Middle frontal gyrus (tissue), 1 donor: ENCODE measurements around the gene IDH3G.

ENCODE experiments used
- DNase-seq: peaks from one replicate; pipeline ENCODE4 v3.0.0-alpha.2; 2015; ENCODE audit warnings: low spot score; ENCODE audit errors: extremely low spot score

IDH3G gene

DNA sequence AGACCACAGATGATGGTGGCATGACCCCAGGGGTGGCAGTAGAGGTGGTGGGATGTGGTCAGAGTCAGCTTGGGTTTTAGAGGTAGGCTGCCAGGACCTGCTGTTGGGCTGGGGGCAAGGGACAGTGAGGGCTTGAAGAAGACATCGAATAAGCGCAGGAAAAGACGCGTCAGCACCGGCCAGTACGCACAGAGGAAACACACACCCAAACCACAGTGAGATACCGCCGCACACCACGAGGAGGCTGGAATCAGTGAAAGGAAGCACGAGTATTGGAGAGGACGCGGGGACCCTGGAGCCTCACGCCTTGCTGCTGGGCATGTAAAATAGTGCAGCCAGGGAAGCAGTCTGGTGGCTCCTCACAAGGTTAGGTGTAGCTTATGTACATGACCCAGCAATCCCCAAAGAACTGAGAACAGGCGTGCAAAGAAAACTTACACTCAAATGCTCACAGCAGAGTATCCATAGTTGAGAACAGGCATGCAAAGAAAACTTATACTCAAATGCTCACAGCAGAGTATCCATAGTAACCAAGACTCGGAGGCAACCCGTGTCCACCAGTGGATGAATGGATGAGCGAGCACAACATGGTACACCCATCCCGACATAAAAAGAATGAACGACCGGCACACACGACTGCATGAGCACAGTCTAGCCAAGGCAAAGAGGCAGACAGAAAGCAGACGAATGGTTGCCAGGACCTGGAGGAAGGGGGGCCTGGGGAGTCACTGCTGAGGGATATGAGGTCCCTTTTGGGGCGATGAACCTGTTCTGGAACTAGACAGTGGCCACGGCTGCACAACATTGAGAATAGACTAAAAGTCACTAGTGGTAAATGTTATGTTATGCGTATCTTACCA lies 22.9 kb upstream of the IDH3G start:
- no peak for DNase-seq

- DNase-seq, result no peak
Measured at GRCh38 chrX:153814591-153815315, 20.6 kb upstream of the IDH3G start.

GRCh38 chrX:153813161-153813560 lies 19.0 kb upstream of the IDH3G start:
- DNase-seq, result no peak

GRCh38 chrX:153812220-153812619 lies 18.0 kb upstream of the IDH3G start:
- DNase-seq, result no peak

- no peak for DNase-seq
Measured at GRCh38 chrX:153807976-153808375, 13.8 kb upstream of the IDH3G start.

DNA sequence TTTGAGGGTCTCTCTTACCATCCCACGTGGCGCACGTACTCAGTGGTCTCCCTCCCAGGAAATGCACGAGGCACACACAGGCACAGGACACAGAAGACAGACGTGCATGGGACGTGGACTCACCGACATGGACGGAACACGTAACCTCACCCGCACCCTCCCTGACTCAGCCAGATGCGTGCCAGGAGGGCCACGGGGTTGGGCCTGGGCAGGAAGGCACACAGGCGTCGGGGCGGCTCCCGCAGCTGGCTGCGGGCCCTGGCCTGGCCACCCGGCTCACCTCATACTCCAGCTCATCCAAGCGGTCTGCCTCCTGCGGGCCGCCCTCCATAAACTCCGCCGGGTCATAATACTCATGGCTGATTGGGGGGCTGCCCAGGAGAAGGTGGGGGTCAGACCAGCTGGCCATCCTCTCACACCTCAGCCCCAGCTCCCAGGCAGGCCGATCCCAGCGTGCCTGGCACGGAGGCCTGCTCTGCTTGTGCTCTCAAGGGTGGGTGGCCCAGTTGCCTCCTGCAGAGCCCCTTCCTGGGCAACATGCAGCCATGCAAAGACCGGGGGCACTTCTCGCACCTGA lies 12.9 kb upstream of the IDH3G start:
- no peak for DNase-seq

GRCh38 chrX:153805436-153805835 lies 11.3 kb upstream of the IDH3G start:
- no peak for DNase-seq

DNA sequence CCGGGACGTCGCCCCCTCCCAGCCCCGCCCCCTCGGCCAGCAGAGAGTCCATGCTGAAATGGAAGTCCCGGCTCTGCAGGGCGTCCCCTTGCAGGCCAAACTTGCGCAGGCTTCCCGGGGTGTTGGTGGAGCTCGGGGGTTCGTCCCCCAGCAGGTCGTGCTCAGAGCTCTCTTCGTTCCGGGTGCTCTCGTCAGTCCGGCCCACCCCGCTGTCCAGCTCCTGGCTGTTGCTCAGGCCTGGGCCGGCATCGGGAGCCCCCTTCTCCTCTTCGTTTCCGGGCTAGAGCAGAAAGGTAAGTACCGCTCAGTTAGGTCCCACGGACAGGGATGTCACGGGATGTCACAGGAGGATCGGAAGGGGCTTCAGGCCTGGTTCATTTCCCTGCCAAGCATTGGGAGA lies 10.4 kb upstream of the IDH3G start:
- no peak for DNase-seq

DNA sequence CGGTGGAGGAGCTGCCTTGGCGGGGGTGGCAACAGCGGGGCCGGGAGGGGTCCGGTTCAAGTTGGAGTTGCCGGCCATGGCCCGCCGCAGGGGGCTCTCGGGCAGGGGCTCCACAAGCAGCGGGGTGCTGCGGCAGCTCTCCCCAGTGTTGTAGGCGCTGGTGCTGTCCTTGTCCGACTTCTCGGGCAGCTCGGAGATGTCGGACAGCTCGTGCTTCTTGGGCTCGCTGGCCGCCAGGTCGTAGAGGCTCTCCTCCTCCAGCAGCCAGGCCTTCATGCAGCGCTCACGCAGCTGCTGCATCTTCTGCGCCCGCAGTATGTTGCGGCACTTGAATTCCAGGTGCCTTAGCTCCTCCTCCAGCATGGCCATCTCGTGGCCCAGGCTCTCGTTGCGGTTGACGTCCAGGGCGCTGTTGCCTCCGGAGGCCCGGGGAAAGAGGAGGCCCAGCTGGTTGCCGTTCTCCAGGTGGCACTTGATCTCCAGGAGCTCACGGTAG lies 10.0 kb upstream of the IDH3G start:
- no peak for DNase-seq

DNA sequence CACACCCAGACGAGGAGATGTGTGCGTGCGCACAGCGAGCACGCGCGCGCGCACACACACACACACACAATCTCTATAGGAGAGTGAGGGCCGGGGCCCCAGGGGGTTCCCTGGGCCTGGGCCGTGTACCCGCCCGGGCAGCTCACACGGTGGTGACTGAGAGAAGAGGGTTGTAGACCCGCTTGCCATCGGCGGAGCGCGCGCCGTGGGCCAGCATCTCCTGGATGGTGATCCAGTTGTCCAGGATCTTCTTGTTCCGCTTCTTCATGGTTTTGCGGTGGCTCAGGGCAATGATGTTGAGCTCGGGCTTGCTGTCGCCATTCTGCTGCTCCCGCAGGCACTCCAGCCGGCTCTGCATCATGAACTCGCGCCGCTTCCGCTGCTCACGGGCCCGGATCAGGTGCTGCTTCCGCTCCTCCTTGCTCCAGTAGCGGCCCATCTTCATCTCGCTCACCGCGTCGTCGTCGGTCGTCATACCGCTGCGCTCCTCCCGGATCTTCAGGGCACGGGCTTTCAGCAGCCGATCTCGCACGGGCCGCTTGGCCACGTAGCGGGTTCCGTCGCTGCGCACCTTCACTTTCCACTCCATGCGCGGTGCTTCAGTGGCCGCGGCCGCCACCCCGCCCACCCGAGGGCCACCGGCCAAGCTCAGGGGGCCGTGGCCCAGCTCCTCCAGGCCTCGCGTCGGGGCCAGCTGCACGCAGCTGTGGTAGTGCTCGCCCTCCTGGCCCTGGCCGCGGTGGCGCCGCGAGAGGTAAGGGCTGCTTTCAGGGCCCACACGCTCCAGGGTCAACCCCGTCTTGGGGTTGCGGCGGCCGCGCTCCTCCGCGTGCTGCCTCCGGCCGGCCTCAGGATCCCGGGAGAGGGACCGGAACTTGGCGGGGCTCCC lies 9.3 kb upstream of the IDH3G start:
- DNase-seq, result no peak

DNA sequence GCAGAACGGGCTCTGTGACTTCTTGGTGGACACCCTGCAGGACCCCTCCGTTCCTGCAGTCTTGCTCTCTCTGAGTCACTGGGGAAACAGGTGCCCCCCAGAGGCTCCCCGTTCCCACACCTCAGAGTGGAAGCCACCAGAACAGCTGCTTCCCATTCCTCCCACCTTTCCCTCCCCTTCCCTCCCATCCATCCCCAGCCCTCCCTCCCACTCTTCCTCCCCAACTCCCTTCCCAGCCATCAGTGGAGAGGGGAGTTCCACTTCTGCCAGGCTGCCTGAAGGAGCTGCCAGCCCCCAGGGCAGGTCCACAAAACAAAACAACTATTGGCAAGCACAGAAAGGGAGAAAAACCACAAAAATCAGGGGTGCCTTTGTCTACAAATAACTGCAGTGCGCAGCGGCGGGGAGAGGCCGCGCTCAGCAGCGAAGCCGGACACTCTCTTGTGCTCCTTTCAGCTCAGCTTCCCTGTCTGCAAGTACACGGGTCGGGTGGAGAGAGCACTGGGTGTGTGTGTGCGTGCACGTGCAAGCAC lies 8.4 kb upstream of the IDH3G start:
- no peak for DNase-seq

GRCh38 chrX:153801669-153802068 lies 7.5 kb upstream of the IDH3G start:
- no peak for DNase-seq

DNA sequence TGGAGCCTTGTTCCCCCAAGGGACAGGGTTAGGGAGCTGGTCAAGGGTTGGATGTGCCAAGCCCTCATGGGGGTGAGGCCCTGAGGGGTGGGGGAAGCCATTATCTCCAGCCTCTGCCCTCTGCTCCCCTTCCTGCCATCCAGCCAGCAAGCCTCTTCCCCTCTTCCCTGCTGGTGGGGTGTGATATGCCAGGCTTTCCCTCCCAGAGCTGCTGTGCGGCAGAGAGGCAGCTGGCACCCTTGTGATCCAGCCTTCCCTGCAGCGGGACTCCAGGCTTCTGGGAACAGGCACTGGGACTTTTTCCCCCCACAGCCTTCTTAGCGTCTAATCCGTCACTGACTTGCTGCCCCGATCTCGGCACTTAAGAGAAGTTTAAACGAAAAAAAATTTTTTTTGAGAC lies 6.6 kb upstream of the IDH3G start:
- no peak for DNase-seq

- no peak for DNase-seq
Measured at GRCh38 chrX:153800177-153800722, 6.1 kb upstream of the IDH3G start.

DNA sequence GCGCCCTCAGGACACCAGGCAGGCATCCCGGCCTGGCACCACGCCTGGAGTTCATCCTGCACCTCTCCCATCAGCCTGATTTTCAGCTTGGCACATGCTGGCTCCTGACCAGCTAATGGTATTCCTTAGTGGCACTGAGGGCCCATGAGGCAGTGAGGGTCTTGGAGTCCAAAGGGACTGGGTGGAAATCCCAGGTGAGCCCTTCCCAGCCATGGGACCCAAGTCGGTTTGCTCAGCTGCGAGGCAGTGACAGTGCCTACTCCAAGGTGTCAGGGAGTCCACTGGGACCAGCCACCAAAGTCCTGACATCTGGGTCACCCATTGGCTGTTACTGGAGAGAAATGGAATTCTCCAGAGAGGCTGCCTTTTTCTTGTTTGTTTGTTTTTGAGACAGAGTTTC lies 5.2 kb upstream of the IDH3G start:
- no peak for DNase-seq

GRCh38 chrX:153797415-153798015 lies 3.3 kb upstream of the IDH3G start:
- DNase-seq, result no peak

DNA sequence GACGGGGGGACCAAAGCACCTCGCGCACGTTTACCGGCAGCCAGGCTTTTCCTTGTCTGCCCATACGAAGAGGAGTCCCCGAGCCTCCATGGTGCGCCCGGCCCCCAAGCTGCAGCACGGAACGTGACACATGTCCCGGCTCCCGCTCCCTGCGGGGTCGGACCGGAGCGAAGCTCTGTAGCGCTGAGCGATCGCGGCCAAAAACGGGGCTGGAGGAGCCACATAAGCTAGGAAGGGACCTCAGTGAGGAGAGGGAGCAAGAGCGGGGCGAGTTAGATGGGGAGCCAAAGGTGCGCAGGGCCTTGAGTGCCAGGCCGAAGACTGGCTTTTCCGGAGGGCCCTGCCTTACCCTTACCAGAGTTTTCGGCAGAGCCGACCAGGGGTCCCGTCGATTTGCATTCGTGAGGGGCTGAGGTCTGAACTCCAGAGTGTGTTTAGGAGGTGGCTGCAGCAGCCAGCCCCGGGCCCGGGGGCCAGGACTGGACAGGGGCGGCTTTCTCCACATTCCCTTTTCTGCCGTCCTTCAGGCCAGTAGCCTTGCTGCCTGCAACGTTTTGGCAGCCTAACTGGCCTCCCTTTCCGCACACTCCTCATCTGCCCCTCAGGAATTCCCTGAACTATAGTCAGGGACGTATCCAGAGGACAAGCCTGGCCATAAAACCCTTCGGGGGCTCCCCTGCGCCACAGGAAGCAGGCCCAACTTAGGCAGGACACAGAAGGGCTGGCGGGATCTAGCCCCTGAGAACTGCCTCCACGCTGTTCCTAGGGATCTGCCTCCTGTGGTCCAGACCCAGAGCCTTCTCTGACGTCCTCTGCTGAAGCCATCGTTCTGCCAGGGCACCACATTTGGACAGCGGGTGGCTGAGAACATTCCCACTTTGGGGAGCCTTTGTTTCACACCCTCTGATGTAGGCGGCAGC lies 982 bp upstream of the IDH3G start:
- DNase-seq, result no peak

- DNase-seq, result no peak
Measured at GRCh38 chrX:153793291-153793690, 884 bp downstream of the IDH3G start.

DNA sequence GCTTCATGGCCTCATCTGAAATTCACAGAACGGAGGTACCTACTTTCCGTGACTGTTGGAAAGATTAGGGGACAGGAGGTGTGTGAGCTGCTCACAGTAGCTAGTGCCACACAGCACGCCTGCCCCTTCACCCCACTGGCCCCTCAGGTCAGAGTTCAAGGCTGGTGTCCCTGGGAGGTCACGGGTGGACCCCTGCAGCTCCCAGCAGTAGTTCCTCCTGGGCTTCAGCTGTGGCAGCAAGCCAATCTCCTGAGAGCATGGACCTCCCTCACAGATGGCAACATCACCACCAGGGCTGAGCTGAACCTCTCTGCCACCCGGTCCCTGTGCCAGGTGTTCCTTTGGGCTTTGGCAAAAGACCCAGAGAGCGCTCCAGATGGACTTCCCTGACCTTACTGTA lies 1.8 kb downstream of the IDH3G start:
- DNase-seq, result no peak
